HG03442 (cell line): ENCODE data around the gene TNNT3.
"Not testable (repeated sequence)": the region's sequence is repeated elsewhere in the genome, so short reads cannot be mapped to it uniquely, and the experiment has no call there.

Experiments
- ATAC-seq: cut with Tn5 transposase; IDR thresholded peaks from one replicate; pipeline ENCODE4 v1.9.1; 2021; ENCODE audit warnings: mild to moderate bottlenecking, moderate library complexity; ENCODE audit not compliant: unreplicated experiment

TNNT3 gene

GRCh38 chr11:1933416-1934334 is 14.2 kb downstream of the TNNT3 start:
- ATAC-seq, result no peak

- no peak for ATAC-seq
Observed at GRCh38 chr11:1934335-1935155, 15.0 kb downstream of the TNNT3 start.

GRCh38 chr11:1935156-1936071 is 15.9 kb downstream of the TNNT3 start:
- ATAC-seq, result no peak

- no peak for ATAC-seq
Observed at GRCh38 chr11:1936072-1936780, 16.7 kb downstream of the TNNT3 start.

- ATAC-seq, result no peak
Observed at GRCh38 chr11:1936781-1937615, 17.5 kb downstream of the TNNT3 start.

- ATAC-seq, result no peak
Observed at GRCh38 chr11:1937616-1938342, 18.3 kb downstream of the TNNT3 start.

- ATAC-seq, result no peak
Observed at GRCh38 chr11:1938343-1939005, 19.0 kb downstream of the TNNT3 start.

- no peak for ATAC-seq
Observed at GRCh38 chr11:1939006-1939625, 19.6 kb downstream of the TNNT3 start.

GRCh38 chr11:1939788-1940187 is 20.3 kb downstream of the TNNT3 start:
- not testable (repeated sequence) for ATAC-seq

- ATAC-seq, result no peak
Observed at GRCh38 chr11:1942558-1943260, 23.2 kb downstream of the TNNT3 start.

- no peak for ATAC-seq
Observed at GRCh38 chr11:1943576-1943975, 24.1 kb downstream of the TNNT3 start.

GRCh38 chr11:1943977-1944376 is 24.5 kb downstream of the TNNT3 start:
- no peak for ATAC-seq

- ATAC-seq, result no peak
Observed at GRCh38 chr11:1946812-1947484, 27.4 kb downstream of the TNNT3 start, which contains the start of gene MRPL23. TSS of gene MRPL23 (plus strand) at chr11:1947332. CDS start at chr11:1947363, 31 bp downstream.

- ATAC-seq, result no peak
Observed at GRCh38 chr11:1947592-1948237, 28.2 kb downstream of the TNNT3 start.

- ATAC-seq, result no peak
Observed at GRCh38 chr11:1948389-1948788, 28.9 kb downstream of the TNNT3 start.

- no peak for ATAC-seq
Observed at GRCh38 chr11:1949302-1949701, 29.8 kb downstream of the TNNT3 start.
